ENCODE data around the gene CTSK.
"Not testable (repeated sequence)": the region's sequence is repeated elsewhere in the genome, so short reads cannot be mapped to it uniquely, and the experiment has no call there.

CTSK gene

GRCh38 chr1:150808121-150808520, at the start of gene CTSK:
Gene CTSK, minus strand, starts transcription at chr1:150808260. Its CDS starts 1,455 bp downstream, at chr1:150806805.
- no peak for DNase-seq (ENCODE audit: low read depth, low spot score)

GRCh38 chr1:150852734-150853133, 44.7 kb upstream of the CTSK start:
- no CpG with 5 or more reads among the region's 3 CpGs for WGBS (ENCODE audit: insufficient coverage, insufficient read length)
- not testable (repeated sequence) for H3K27ac ChIP-seq (ENCODE audit: low read length); DNase-seq (ENCODE audit: low read depth, low spot score); H3K27me3 ChIP-seq (ENCODE audit: control insufficient read depth, insufficient read depth, low read length); H3K9me3 ChIP-seq (ENCODE audit: control insufficient read depth, insufficient read depth, low read length); H3K4me3 ChIP-seq (ENCODE audit: low read length); H3K4me1 ChIP-seq (ENCODE audit: control insufficient read depth, insufficient read depth, low read length); H3K36me3 ChIP-seq (ENCODE audit: control insufficient read depth, insufficient read depth, low read length)

More at GRCh38 chr1:150808121-150808520, at the start of gene CTSK:
- Histone ChIP-seq H3K27me3 (ENCODE audit: control insufficient read depth, insufficient read depth, low read length) (no peaks in the 10 kb centered on the region), H3K9me3 (ENCODE audit: control insufficient read depth, insufficient read depth, low read length) (no peaks in the 10 kb centered on the region), H3K4me3 (ENCODE audit: low read length) (no peak within 1 kb of the TSS), H3K4me1 (ENCODE audit: control insufficient read depth, insufficient read depth, low read length) (0 out of 2 replicates have a peak, but pooled peaks cover 4% of the 10 kb centered on the region), H3K36me3 (ENCODE audit: control insufficient read depth, insufficient read depth, low read length) (peaks cover 4% of the 10 kb centered on the region; the same call in 1 of the 2 replicates), H3K27ac (ENCODE audit: low read length) (no peak within 1 kb of the TSS)
- no CpG with 5 or more reads among the region's 7 CpGs for WGBS (ENCODE audit: insufficient coverage, insufficient read length)

- not testable (repeated sequence) for H3K4me3 ChIP-seq (ENCODE audit: low read length); H3K4me1 ChIP-seq (ENCODE audit: control insufficient read depth, insufficient read depth, low read length); H3K9me3 ChIP-seq (ENCODE audit: control insufficient read depth, insufficient read depth, low read length); H3K36me3 ChIP-seq (ENCODE audit: control insufficient read depth, insufficient read depth, low read length); H3K27ac ChIP-seq (ENCODE audit: low read length); DNase-seq (ENCODE audit: low read depth, low spot score); H3K27me3 ChIP-seq (ENCODE audit: control insufficient read depth, insufficient read depth, low read length)
- no CpG with 5 or more reads among the region's 49 CpGs for WGBS (ENCODE audit: insufficient coverage, insufficient read length)
These were observed 42.8 kb upstream of the CTSK start for GRCh38 chr1:150850801-150851362.

GRCh38 chr1:150846473-150847146, 38.5 kb upstream of the CTSK start:
- no peaks in the 10 kb centered on the region for H3K36me3 ChIP-seq (ENCODE audit: control insufficient read depth, insufficient read depth, low read length)
- no peak overlapping the region for H3K4me3 ChIP-seq (ENCODE audit: low read length)
- no peaks in the 10 kb centered on the region for H3K27me3 ChIP-seq (ENCODE audit: control insufficient read depth, insufficient read depth, low read length)
- no peak overlapping the region for H3K27ac ChIP-seq (ENCODE audit: low read length)
- DNase-seq (ENCODE audit: low read depth, low spot score) = no peak
- H3K4me1 ChIP-seq (ENCODE audit: control insufficient read depth, insufficient read depth, low read length) = no peaks in the 10 kb centered on the region
- whole genome bisulfite sequencing (ENCODE audit: insufficient coverage, insufficient read length) = no CpG with 5 or more reads among the region's 4 CpGs
- no peaks in the 10 kb centered on the region for H3K9me3 ChIP-seq (ENCODE audit: control insufficient read depth, insufficient read depth, low read length)

GRCh38 chr1:150843474-150843873, 35.4 kb upstream of the CTSK start:
- Histone ChIP-seq H3K4me3 (ENCODE audit: low read length) (no peak overlapping the region), H3K4me1 (ENCODE audit: control insufficient read depth, insufficient read depth, low read length) (no peaks in the 10 kb centered on the region), H3K27ac (ENCODE audit: low read length) (no peak overlapping the region), H3K9me3 (ENCODE audit: control insufficient read depth, insufficient read depth, low read length) (no peaks in the 10 kb centered on the region), H3K27me3 (ENCODE audit: control insufficient read depth, insufficient read depth, low read length) (no peaks in the 10 kb centered on the region), H3K36me3 (ENCODE audit: control insufficient read depth, insufficient read depth, low read length) (peaks cover 4% of the 10 kb centered on the region; the same call in 1 of the 2 replicates)
- WGBS (ENCODE audit: insufficient coverage, insufficient read length) = no CpG with 5 or more reads among the region's 2 CpGs
- DNase-seq (ENCODE audit: low read depth, low spot score) = no peak

GRCh38 chr1:150842964-150843363, 34.9 kb upstream of the CTSK start:
- DNase-seq (ENCODE audit: low read depth, low spot score) = no peak
- Histone ChIP-seq H3K4me3 (ENCODE audit: low read length) (no peak overlapping the region), H3K27ac (ENCODE audit: low read length) (no peak overlapping the region), H3K36me3 (ENCODE audit: control insufficient read depth, insufficient read depth, low read length) (peaks cover 4% of the 10 kb centered on the region; the same call in 1 of the 2 replicates), H3K27me3 (ENCODE audit: control insufficient read depth, insufficient read depth, low read length) (no peaks in the 10 kb centered on the region), H3K9me3 (ENCODE audit: control insufficient read depth, insufficient read depth, low read length) (no peaks in the 10 kb centered on the region), H3K4me1 (ENCODE audit: control insufficient read depth, insufficient read depth, low read length) (no peaks in the 10 kb centered on the region)
- no CpG with 5 or more reads among the region's 2 CpGs for WGBS (ENCODE audit: insufficient coverage, insufficient read length)

- WGBS (ENCODE audit: insufficient coverage, insufficient read length) = no CpG with 5 or more reads among the region's 2 CpGs
- H3K9me3 ChIP-seq (ENCODE audit: control insufficient read depth, insufficient read depth, low read length) = no peaks in the 10 kb centered on the region
- H3K27me3 ChIP-seq (ENCODE audit: control insufficient read depth, insufficient read depth, low read length) = no peaks in the 10 kb centered on the region
- no peak overlapping the region for H3K27ac ChIP-seq (ENCODE audit: low read length)
- no peaks in the 10 kb centered on the region for H3K4me1 ChIP-seq (ENCODE audit: control insufficient read depth, insufficient read depth, low read length)
- peaks cover 4% of the 10 kb centered on the region; the same call in 1 of the 2 replicates for H3K36me3 ChIP-seq (ENCODE audit: control insufficient read depth, insufficient read depth, low read length)
- H3K4me3 ChIP-seq (ENCODE audit: low read length) = no peak overlapping the region
- DNase-seq (ENCODE audit: low read depth, low spot score) = no peak
These were observed 34.3 kb upstream of the CTSK start for GRCh38 chr1:150842343-150842742.

- DNase-seq (ENCODE audit: low read depth, low spot score) = no peak
- no CpG with 5 or more reads among the region's 3 CpGs for WGBS (ENCODE audit: insufficient coverage, insufficient read length)
- H3K4me3 ChIP-seq (ENCODE audit: low read length) = no peak overlapping the region
- H3K9me3 ChIP-seq (ENCODE audit: control insufficient read depth, insufficient read depth, low read length) = no peaks in the 10 kb centered on the region
- H3K27me3 ChIP-seq (ENCODE audit: control insufficient read depth, insufficient read depth, low read length) = no peaks in the 10 kb centered on the region
- peaks cover 4% of the 10 kb centered on the region; the same call in 1 of the 2 replicates for H3K36me3 ChIP-seq (ENCODE audit: control insufficient read depth, insufficient read depth, low read length)
- no peaks in the 10 kb centered on the region for H3K4me1 ChIP-seq (ENCODE audit: control insufficient read depth, insufficient read depth, low read length)
- no peak overlapping the region for H3K27ac ChIP-seq (ENCODE audit: low read length)
These were observed 33.6 kb upstream of the CTSK start for GRCh38 chr1:150841626-150842025.

- H3K4me1 ChIP-seq (ENCODE audit: control insufficient read depth, insufficient read depth, low read length); H3K4me3 ChIP-seq (ENCODE audit: low read length); DNase-seq (ENCODE audit: low read depth, low spot score); H3K9me3 ChIP-seq (ENCODE audit: control insufficient read depth, insufficient read depth, low read length); H3K27me3 ChIP-seq (ENCODE audit: control insufficient read depth, insufficient read depth, low read length); H3K27ac ChIP-seq (ENCODE audit: low read length); H3K36me3 ChIP-seq (ENCODE audit: control insufficient read depth, insufficient read depth, low read length): not testable (repeated sequence)
- WGBS (ENCODE audit: insufficient coverage, insufficient read length) = no CpG with 5 or more reads among the region's 11 CpGs
These were observed 32.8 kb upstream of the CTSK start for GRCh38 chr1:150840850-150841249.

GRCh38 chr1:150836129-150836773, 28.2 kb upstream of the CTSK start:
- WGBS (ENCODE audit: insufficient coverage, insufficient read length) = no CpG with 5 or more reads among the region's 6 CpGs
- Histone ChIP-seq H3K9me3 (ENCODE audit: control insufficient read depth, insufficient read depth, low read length) (no peaks in the 10 kb centered on the region), H3K27ac (ENCODE audit: low read length) (no peak overlapping the region), H3K4me3 (ENCODE audit: low read length) (no peak overlapping the region), H3K4me1 (ENCODE audit: control insufficient read depth, insufficient read depth, low read length) (no peaks in the 10 kb centered on the region), H3K27me3 (ENCODE audit: control insufficient read depth, insufficient read depth, low read length) (no peaks in the 10 kb centered on the region), H3K36me3 (ENCODE audit: control insufficient read depth, insufficient read depth, low read length) (peaks cover 4% of the 10 kb centered on the region; the same call in 1 of the 2 replicates)
- no peak for DNase-seq (ENCODE audit: low read depth, low spot score)

Data from iPS DF 6.9 (cell line).